SK-N-SH treated with all-trans-retinoic acid at 6 μM for 48 hours (cell line): ENCODE measurements around the gene STKLD1.

ENCODE experiments used
- ATAC-seq: fragments of 200-7000 bp; cut with Tn5 transposase; 3 replicates; pipeline ENCODE4 v1.9.1; 2020; ENCODE audit warnings: mild to moderate bottlenecking, moderate library complexity
- ARNTL ChIP-seq: fragments of 450-650 bp; formaldehyde crosslinking; IDR thresholded peaks from 2 replicates; pipeline ENCODE4 v1.5.0; 2020; ENCODE audit warnings: low read depth, mild to moderate bottlenecking, moderate library complexity, borderline replicate concordance
- BACH2 ChIP-seq: fragments of 250-450 bp; sonication (Bioruptor Pico); IDR thresholded peaks from 2 replicates; pipeline ENCODE4 v1.9.0; 2021; ENCODE audit warnings: mild to moderate bottlenecking, borderline replicate concordance
- CSDC2 ChIP-seq: fragments of 250-450 bp; sonication (Bioruptor Pico); IDR thresholded peaks from 2 replicates; pipeline ENCODE4 v1.5.0; 2020; ENCODE audit warnings: mild to moderate bottlenecking, moderate library complexity
- CSRNP3 ChIP-seq: fragments of 250-450 bp; sonication (Bioruptor Pico); IDR thresholded peaks from 2 replicates; pipeline ENCODE4 v1.5.1; 2021; ENCODE audit warnings: mild to moderate bottlenecking, moderate library complexity
- ESRRG ChIP-seq: fragments of 250-450 bp; sonication (Bioruptor Pico); IDR thresholded peaks from 2 replicates; pipeline ENCODE4 v1.6.1; 2021; ENCODE audit warnings: mild to moderate bottlenecking
- GLIS3 ChIP-seq: fragments of 250-450 bp; sonication (Bioruptor Pico); IDR thresholded peaks from 2 replicates; pipeline ENCODE4 v1.5.0; 2020; ENCODE audit warnings: mild to moderate bottlenecking, moderate library complexity
- ISL1 ChIP-seq: fragments of 250-450 bp; sonication (Bioruptor Pico); IDR thresholded peaks from 2 replicates; pipeline ENCODE4 v2.1.2; 2022; ENCODE audit warnings: mild to moderate bottlenecking, moderate library complexity
- OSR1 ChIP-seq: fragments of 250-450 bp; sonication (Bioruptor Pico); IDR thresholded peaks from 2 replicates; pipeline ENCODE4 v1.8.0; 2022; ENCODE audit warnings: moderate library complexity, mild to moderate bottlenecking, inconsistent platforms
- PATZ1 ChIP-seq: fragments of 250-450 bp; sonication (Bioruptor Pico); IDR thresholded peaks from 2 replicates; pipeline ENCODE4 v1.8.0; 2020; ENCODE audit warnings: mild to moderate bottlenecking, moderate library complexity, borderline replicate concordance
- PPARA ChIP-seq: fragments of 250-450 bp; sonication (Bioruptor Pico); IDR thresholded peaks from 2 replicates; pipeline ENCODE4 v1.5.0; 2020; ENCODE audit warnings: mild to moderate bottlenecking, borderline replicate concordance
- RARB ChIP-seq: fragments of 250-450 bp; sonication (Bioruptor Pico); IDR thresholded peaks from 2 replicates; pipeline ENCODE4 v1.8.0; 2021; ENCODE audit warnings: mild to moderate bottlenecking, moderate library complexity
- SNAI2 ChIP-seq: fragments of 250-450 bp; sonication (Bioruptor Pico); IDR thresholded peaks from 2 replicates; pipeline ENCODE4 v1.5.0; 2020; ENCODE audit warnings: mild to moderate bottlenecking, moderate library complexity
- TCF4 ChIP-seq: fragments of 250-450 bp; sonication (Bioruptor Pico); IDR thresholded peaks from 2 replicates; pipeline ENCODE4 v1.8.0; 2021; ENCODE audit warnings: mild to moderate bottlenecking, moderate library complexity, borderline replicate concordance
- TOX ChIP-seq: fragments of 250-450 bp; sonication (Bioruptor Pico); IDR thresholded peaks from 2 replicates; pipeline ENCODE4 v1.8.0; 2021; ENCODE audit warnings: mild to moderate bottlenecking, moderate library complexity, borderline replicate concordance
- ZC3H10 ChIP-seq: fragments of 250-450 bp; sonication (Bioruptor Pico); IDR thresholded peaks from 2 replicates; pipeline ENCODE4 v1.5.1; 2021; ENCODE audit warnings: mild to moderate bottlenecking, moderate library complexity
- ZFP3 ChIP-seq: fragments of 250-450 bp; sonication (Bioruptor Pico); IDR thresholded peaks from 2 replicates; pipeline ENCODE4 v1.5.0; 2020; ENCODE audit warnings: mild to moderate bottlenecking, moderate library complexity
- ZFP30 ChIP-seq: fragments of 450-650 bp; formaldehyde crosslinking; IDR thresholded peaks from 2 replicates; pipeline ENCODE4 v1.5.0; 2022; ENCODE audit warnings: mild to moderate bottlenecking, moderate library complexity
- ZNF565 ChIP-seq: fragments of 450-650 bp; formaldehyde crosslinking; conservative IDR thresholded peaks from 2 replicates; pipeline ENCODE4 v1.5.0; 2020; ENCODE audit warnings: low read depth, mild to moderate bottlenecking, moderate library complexity
- ZNF70 ChIP-seq: fragments of 450-650 bp; formaldehyde crosslinking; IDR thresholded peaks from 2 replicates; pipeline ENCODE4 v1.5.0; 2020; ENCODE audit warnings: mild to moderate bottlenecking, moderate library complexity
- ZNF8 ChIP-seq: fragments of 450-650 bp; formaldehyde crosslinking; IDR thresholded peaks from 2 replicates; pipeline ENCODE4 v1.5.0; 2020; ENCODE audit warnings: mild to moderate bottlenecking, moderate library complexity
- TF ChIP-seq, protein P1 (sequence below): fragments of 250-450 bp; sonication (Bioruptor Pico); IDR thresholded peaks from 2 replicates; pipeline ENCODE4 v1.5.0; 2020; ENCODE audit warnings: mild to moderate bottlenecking, moderate library complexity
- TF ChIP-seq, protein P2 (sequence below): fragments of 250-450 bp; sonication (Bioruptor Pico); IDR thresholded peaks from 2 replicates; pipeline ENCODE4 v1.5.1; 2020; ENCODE audit warnings: low read depth, mild to moderate bottlenecking, moderate library complexity
- TF ChIP-seq, protein P3 (sequence below): fragments of 250-450 bp; sonication (Bioruptor Pico); IDR thresholded peaks from 2 replicates; pipeline ENCODE4 v1.8.0; 2021; ENCODE audit warnings: low read depth, mild to moderate bottlenecking, moderate library complexity, borderline replicate concordance

Gene STKLD1

GRCh38 chr9:133396952-133397351, 20.8 kb downstream of the STKLD1 start:
- no peak for TF ChIP-seq OSR1
- no peak for TF ChIP-seq PATZ1 (CRISPR knock-in tag)
- no peak for TF ChIP-seq ZFP30 (CRISPR knock-in tag)
- TF ChIP-seq, protein P1, sequence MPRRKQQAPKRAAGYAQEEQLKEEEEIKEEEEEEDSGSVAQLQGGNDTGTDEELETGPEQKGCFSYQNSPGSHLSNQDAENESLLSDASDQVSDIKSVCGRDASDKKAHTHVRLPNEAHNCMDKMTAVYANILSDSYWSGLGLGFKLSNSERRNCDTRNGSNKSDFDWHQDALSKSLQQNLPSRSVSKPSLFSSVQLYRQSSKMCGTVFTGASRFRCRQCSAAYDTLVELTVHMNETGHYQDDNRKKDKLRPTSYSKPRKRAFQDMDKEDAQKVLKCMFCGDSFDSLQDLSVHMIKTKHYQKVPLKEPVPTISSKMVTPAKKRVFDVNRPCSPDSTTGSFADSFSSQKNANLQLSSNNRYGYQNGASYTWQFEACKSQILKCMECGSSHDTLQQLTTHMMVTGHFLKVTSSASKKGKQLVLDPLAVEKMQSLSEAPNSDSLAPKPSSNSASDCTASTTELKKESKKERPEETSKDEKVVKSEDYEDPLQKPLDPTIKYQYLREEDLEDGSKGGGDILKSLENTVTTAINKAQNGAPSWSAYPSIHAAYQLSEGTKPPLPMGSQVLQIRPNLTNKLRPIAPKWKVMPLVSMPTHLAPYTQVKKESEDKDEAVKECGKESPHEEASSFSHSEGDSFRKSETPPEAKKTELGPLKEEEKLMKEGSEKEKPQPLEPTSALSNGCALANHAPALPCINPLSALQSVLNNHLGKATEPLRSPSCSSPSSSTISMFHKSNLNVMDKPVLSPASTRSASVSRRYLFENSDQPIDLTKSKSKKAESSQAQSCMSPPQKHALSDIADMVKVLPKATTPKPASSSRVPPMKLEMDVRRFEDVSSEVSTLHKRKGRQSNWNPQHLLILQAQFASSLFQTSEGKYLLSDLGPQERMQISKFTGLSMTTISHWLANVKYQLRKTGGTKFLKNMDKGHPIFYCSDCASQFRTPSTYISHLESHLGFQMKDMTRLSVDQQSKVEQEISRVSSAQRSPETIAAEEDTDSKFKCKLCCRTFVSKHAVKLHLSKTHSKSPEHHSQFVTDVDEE (CRISPR knock-in tag) = no peak
- no peak for TF ChIP-seq TOX
- no peak for TF ChIP-seq PPARA (CRISPR knock-in tag)
- TF ChIP-seq CSDC2 = no peak
- TF ChIP-seq ARNTL (CRISPR knock-in tag) = no peak
- TF ChIP-seq ESRRG = no peak
- TF ChIP-seq ZNF565 = no peak
- TF ChIP-seq, all 23 proteins: peak for 0
- peak; percentile 68 for ATAC-seq

DNA sequence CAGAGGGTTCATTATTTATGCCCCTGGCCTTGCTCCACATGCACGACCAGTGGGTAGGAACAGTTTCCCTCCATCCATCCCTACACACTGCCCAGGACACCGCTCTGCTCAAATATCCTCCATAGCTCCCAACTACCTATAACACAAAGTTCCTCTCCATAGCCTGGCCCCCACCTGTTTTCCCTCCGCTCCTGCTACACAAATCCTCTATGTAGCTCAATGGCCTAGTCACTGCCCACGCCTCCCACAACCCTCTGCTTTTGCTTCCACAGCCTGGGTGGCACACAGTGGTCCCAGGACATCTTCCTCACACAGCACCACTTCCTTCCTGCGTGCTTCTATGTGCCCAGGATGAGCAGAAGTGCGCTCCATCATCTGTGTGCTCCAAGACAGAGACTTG, 21.2 kb downstream of the STKLD1 start:
- TF ChIP-seq ESRRG (no peak), CSDC2 (no peak), RARB (CRISPR knock-in tag) (no peak), ZNF565 (no peak), ISL1 (CRISPR knock-in tag) (no peak), SNAI2 (CRISPR knock-in tag) (no peak), PPARA (CRISPR knock-in tag) (no peak), PATZ1 (CRISPR knock-in tag) (no peak), ZNF70 (CRISPR knock-in tag) (no peak), ZFP30 (CRISPR knock-in tag) (no peak), TCF4 (CRISPR knock-in tag) (no peak), GLIS3 (CRISPR knock-in tag) (no peak), ZNF8 (CRISPR knock-in tag) (no peak), ARNTL (CRISPR knock-in tag) (no peak), ZC3H10 (CRISPR knock-in tag) (no peak), BACH2 (CRISPR knock-in tag) (no peak), OSR1 (no peak), TOX (no peak)
- TF ChIP-seq, protein P1 (CRISPR knock-in tag) = no peak
- ATAC-seq = no peak

GRCh38 chr9:133397895-133398294, 21.7 kb downstream of the STKLD1 start:
- no peak; the same call in 2 of the 3 replicates for ATAC-seq
- TF ChIP-seq, protein P2, sequence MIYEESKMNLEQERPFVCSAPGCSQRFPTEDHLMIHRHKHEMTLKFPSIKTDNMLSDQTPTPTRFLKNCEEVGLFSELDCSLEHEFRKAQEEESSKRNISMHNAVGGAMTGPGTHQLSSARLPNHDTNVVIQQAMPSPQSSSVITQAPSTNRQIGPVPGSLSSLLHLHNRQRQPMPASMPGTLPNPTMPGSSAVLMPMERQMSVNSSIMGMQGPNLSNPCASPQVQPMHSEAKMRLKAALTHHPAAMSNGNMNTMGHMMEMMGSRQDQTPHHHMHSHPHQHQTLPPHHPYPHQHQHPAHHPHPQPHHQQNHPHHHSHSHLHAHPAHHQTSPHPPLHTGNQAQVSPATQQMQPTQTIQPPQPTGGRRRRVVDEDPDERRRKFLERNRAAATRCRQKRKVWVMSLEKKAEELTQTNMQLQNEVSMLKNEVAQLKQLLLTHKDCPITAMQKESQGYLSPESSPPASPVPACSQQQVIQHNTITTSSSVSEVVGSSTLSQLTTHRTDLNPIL (CRISPR knock-in tag) = no peak
- TF ChIP-seq ZFP30 (CRISPR knock-in tag) (no peak), BACH2 (CRISPR knock-in tag) (no peak), PPARA (CRISPR knock-in tag) (no peak), ZNF70 (CRISPR knock-in tag) (no peak), GLIS3 (CRISPR knock-in tag) (no peak), ZNF8 (CRISPR knock-in tag) (no peak), CSRNP3 (no peak), ZFP3 (CRISPR knock-in tag) (no peak)
- TF ChIP-seq, protein P3, sequence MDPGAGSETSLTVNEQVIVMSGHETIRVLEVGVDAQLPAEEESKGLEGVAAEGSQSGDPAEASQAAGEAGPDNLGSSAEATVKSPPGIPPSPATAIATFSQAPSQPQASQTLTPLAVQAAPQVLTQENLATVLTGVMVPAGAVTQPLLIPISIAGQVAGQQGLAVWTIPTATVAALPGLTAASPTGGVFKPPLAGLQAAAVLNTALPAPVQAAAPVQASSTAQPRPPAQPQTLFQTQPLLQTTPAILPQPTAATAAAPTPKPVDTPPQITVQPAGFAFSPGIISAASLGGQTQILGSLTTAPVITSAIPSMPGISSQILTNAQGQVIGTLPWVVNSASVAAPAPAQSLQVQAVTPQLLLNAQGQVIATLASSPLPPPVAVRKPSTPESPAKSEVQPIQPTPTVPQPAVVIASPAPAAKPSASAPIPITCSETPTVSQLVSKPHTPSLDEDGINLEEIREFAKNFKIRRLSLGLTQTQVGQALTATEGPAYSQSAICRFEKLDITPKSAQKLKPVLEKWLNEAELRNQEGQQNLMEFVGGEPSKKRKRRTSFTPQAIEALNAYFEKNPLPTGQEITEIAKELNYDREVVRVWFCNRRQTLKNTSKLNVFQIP (CRISPR knock-in tag) = no peak
